T1000 (cell line): ENCODE measurements around the gene ERI3.

Experiments
- DNase-seq: peaks from one replicate; lab custom pipeline; 2025; ENCODE audit warnings: mixed read lengths; lab: John Stamatoyannopoulos, UW

ERI3 gene

DNA sequence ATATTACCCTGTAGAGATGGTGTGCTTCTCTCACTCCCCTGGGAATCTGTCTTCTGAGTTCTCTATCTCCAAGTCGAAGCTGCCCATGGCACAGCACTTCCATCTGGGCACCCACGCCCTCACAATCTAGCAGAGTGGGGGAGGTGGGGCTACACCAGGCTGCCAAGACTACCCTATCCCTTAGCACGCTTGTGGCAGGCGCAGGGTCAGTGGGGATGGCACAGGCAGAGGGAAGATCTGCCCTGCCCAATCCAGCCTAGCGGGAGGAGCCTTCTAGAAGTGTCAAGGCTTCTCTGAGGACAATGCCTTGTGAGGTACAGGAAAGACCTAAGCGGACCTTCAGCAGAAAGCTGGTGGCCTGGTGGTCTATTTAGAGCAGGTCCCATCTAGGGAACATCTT is 92.6 kb downstream of the ERI3 start:
- DNase-seq, result no peak

DNA sequence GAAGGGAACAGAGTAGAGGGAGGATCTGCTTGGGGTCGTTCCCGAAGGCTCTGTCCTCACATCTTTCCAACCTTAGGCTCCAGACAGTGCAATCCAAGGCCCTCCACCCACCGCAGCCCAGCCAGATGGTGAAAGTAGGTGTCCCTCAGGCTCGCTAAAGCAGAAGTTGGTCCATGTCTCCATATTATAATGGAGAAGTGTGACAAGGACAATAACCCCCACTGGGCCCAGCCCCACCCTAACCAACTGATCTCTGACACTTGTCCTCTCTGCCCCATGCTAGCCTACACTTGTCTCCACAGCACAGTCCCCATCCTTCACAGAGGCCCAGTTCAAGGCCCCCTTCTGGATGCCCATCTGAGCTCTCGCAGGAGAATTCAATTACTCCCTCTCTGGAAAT is 93.1 kb downstream of the ERI3 start:
- no peak for DNase-seq

DNA sequence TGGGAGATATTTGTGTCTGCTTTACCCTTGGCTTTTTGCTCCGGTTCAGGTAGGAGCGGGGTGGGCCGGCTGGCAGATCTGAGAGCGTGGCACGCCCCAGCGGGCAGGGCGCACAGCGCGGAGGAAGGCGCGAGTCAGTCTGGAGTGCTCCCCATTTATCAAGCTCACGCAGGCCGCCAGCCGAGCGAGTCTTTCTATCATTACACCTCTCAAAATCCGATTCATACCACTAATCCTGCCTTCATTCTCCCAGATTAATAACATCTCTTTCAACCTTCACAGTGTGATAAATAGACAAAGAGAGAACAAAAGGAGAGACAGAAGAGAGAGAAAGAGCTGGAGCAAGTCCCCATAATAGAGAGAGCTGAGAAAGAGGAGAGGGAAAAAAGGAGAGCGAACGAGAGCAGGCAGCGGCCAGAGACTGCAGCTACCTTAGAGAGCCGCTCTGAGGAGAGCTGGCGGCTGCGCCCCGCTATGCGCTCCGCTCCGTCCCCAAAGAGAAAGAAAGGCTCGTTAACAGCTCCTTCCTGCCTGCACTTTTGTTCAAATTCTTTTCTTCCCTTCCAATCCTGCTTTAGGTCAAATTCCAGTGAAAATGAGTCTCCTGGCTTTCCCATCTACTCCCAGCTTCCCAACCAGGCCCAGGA is 93.8 kb downstream of the ERI3 start:
- DNase-seq, result no peak

DNA sequence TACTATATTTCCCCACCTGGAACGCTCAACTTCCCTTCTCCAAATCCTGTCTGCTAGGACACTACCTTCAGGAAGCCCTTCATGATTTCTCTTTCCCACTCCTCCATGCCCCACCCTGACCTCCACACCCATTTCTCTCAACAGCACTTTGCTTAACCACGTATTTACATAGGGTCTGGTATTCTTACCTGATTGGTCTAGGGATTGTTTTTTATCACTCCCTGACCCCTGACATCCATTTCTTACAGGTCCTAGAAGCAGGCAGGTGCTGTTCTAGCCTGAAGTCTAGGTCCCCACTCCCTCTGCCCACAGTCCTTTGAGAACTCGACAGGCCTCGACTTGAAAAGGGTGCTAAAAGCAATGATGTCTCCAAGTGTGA is 94.3 kb downstream of the ERI3 start:
- DNase-seq, result no peak

DNA sequence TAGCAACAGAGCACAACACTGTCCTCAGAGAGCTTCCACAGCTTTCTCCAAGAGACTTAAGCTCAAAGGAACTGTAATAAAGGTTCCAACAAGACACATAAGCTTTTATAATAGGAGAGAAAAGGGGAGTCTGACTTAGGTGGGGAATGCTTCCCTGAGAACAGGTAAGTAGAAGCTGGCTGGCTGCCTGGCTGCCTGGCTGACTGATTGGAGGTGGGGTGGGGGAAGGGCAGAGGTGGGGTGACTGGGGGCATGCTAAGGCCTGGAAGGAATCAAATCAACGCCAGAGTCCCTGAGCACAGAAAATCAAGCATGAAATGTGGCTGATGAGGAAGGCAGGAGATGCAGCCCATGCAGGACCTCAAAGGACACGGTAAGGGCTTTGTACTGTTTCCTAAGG is 96.0 kb downstream of the ERI3 start:
- no peak for DNase-seq

DNA sequence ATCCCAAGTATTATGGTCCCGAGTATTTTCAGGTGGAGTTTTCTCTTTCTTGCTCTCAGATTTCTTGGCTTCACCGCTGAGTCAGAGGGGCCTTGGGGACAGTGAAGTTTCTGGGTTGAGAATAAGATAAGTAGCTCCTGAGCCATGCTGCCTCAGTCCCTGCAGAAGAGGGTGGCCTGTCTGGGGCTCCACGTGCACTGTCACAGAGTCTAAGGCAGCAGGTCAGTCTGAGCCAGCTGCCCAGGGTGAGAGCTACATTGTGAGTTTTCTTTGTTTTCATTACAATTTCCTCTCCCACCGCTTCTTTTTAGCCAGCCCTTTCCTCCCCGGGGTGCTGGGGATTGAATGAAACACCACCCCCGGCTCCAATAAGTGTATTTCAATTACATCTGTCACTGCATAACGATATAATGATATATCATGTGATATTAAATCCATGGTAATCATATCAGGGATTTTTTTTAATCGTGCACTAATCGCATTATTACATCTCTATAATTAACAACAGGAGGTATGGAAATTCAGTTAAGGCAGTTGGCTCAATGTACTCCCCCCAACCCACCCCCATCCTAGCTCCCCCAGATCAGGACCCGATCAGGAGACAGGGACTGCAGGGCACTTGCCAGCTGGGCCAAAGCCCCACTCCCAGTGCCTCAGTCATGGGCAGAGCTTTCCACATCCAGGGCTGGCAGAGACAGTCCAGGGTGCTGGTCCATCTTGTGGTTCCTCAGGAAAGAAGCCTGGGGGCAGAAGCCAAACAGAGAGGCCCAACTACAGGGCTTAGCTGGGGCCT is 98.1 kb downstream of the ERI3 start:
- no peak for DNase-seq

DNA sequence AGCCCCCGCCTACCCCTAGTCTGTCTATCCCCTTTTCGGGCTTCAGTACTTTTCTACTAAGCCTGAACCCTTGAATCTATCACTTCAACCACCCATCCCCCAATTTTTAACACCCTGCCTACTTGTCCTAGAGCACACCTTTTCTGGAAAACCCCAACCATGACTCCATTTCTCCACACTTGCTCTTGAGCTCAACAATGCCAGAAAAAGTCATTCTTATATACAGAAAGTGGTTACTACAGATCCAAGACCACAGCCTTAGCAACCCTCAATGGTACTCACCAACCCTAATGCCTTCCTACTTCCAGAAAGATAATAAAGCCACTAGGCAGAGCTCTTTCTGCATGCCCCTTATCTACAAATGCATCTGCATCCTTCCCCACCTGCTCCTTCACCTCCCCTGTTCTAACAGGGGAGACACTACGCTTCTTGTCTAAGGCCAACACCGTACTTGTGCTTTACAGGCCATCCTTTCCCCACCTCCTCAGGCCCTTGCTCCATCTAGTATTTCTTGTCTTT is 100.6 kb downstream of the ERI3 start:
- no peak for DNase-seq

DNA sequence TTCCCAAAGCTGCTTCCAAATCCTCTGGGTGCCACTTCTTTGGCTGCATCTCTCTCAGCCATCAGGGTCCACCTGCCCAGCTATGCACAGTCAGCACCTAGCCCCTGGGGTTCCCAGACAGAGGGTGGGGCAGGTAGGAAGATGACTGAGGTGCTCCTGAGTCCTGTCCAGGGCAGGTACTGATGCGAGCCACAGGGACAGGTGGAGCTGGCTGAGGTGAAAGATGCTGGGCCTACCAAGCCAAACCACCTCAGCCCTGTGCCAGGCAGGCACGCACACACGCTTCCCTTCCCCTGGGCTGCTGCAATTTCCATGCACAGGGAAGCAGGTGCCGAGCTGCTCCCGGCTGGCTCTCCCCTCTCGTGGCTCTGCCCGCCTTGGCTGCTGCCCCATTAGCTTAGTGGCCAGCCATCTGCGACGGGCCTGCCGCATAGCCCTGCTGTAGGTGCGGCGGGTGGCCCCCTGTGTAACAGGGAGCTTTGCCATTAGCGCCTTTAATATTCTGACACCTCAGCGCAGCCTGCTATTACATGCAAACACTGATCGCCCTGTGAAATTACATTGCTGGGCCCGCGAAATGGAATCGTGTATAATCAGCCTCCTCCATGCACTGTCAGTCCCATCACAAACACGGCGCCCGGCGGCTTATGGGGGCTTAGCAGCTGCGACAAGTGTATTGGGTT is 102.9 kb downstream of the ERI3 start:
- no peak for DNase-seq

DNA sequence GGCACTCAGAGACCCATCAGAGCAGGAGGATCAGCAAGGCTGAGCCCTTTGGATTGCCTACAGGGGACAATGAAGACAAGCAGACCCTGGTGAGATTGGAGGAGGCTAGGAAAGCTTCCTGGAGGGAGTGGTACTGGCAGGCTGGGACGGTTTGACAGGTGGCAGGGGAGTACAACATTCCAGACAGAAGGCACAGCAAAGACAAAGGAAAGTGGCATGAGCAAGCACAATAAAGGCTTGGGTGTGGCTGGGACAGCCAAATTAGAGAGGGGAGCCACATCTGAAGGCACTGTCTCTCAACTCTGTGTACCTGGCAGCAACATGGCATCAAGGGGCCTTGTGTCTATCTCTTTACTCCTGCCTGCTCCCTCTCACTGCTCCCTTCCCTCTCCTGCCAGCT is 103.6 kb downstream of the ERI3 start:
- no peak for DNase-seq

DNA sequence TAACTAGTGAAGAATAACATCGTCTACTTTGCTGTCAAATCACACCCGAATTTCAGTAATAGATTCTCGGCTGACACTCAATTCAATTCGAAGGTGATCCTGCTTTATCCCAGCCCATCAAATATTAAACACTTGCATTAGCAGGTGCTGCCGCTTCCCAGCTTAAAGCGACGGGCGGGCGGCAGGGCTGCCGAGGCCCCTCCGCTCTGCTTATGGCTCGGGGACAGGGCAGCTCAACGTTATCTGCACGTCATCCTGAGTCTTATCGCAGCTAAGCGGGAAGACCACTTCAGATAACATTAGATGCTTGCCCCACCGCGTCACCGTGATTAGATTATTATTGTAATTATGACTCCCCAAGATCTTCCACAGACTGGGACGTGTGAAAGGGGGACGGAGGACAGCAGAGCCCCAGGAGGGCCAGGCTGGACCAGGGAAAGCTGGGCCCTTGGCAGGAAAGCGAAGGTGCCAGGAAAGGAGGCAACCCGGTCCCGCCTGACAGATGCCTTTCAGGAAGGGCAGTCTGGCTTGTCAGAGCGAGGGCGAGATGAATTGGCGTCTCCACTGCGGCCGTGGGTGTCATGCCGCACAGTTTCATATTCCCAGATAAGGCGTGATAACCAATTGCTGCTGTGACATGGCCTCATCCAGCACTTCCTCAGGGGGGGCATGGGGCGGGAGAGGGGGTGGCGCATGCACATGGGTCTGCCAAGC is 104.8 kb downstream of the ERI3 start:
- DNase-seq, result no peak

DNA sequence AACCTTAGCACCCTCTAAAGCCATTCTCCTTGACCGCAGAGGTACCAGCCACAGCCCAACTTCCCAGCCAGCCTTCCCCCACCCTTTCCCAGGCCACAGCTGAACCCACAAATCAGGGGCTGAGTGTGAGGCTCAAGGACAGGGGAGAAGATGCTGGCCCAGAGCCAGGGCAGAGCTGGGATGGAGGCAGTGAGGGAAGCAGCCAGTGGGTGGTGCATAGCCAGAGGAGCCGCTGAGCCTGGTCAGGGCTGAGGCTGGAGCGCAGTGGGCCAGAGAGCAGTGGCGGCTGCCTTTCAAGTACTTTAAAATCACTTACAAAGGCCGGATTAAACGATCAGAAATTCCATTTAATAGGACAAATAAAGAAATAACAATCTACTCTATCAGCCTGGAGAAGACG is 105.5 kb downstream of the ERI3 start:
- DNase-seq, result no peak

DNA sequence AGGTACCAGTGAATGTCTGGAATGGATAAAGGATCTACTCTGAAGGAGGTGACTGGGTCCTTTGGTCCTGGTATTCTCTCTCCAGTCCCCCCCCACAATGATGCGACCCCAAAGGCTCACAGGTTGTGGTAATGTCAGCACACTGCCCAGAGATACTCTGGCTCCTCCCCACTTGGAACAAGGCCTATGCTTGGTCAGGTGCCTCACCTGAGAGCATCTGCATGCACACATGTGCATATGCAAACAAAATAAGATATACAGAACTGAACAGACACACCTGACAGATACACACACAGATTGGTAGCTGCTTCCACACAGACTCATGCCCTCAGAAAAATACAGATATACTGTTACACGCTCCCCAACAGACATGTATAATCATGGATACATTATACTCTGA is 108.3 kb downstream of the ERI3 start:
- no peak for DNase-seq

DNA sequence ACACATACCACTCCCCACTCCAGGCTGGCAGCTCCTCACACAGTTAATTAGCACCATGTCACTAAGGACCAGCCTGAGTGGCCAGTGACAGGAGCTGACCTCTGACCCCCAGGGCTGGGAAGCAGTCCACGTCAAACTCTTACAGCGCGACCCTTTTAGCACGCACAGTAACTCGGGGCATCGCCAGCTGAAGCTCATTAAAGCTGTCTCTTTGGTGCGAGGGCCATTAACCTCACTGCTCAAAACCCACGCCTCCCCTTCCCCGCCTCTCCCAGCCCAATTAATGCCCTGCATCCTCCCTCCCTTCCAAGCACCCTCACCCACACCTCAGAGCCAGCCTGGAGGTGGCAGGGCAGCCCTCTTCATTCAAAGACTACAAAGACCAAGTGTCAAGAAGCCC is 110.1 kb downstream of the ERI3 start:
- DNase-seq, result no peak

DNA sequence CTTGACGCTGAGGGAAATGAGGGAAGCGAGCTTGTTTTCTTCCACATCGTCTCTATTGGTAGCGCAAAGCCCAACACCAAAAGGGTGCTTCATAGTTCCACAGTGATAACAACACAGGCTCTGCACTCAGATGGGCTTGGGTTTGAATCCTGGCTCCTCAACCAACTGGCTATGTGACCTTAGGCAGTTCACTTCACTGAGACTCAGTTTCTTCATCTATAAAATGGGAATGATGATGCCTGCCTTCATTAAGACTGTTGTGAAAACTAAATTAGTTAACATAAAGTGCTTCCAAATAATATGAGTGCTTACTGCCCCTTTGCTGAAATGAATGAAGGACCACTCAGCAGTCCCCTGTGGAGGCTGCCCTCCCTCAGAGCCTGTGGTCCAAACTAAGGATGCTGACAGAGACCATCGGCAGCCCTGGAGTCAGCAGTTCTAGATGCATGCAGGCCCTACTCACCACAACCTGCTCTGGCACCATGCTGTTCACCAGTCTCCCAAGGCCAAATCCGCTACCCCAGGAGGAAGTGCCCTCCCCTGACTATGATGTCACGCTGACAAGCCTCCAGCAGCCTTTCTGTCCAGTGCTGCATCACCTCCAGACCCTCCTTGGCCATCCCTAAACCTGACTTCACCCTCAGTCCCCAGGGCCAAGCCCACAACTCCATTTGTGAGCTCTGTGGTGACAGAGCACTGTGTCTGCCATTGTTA is 111.1 kb downstream of the ERI3 start:
- no peak for DNase-seq

DNA sequence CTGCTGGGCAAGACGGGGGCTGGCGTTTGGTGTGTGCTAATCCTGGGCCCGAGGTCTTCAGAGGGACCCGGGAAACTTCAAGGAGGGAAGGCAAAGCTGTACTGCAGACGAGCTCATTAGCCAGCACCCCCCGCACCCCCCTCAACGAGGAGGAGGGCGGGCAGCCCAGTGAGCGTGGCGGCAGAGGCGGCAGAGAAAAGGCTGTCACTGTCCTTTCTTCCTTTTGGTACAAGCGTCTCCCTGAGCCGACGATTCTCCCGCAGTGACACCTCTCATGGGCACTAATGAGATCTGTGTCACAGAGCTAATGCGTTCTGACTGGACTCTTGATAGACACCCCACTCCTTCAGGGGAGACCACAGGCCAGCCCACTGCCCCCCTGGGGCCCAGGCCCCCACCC is 112.3 kb downstream of the ERI3 start:
- no peak for DNase-seq

DNA sequence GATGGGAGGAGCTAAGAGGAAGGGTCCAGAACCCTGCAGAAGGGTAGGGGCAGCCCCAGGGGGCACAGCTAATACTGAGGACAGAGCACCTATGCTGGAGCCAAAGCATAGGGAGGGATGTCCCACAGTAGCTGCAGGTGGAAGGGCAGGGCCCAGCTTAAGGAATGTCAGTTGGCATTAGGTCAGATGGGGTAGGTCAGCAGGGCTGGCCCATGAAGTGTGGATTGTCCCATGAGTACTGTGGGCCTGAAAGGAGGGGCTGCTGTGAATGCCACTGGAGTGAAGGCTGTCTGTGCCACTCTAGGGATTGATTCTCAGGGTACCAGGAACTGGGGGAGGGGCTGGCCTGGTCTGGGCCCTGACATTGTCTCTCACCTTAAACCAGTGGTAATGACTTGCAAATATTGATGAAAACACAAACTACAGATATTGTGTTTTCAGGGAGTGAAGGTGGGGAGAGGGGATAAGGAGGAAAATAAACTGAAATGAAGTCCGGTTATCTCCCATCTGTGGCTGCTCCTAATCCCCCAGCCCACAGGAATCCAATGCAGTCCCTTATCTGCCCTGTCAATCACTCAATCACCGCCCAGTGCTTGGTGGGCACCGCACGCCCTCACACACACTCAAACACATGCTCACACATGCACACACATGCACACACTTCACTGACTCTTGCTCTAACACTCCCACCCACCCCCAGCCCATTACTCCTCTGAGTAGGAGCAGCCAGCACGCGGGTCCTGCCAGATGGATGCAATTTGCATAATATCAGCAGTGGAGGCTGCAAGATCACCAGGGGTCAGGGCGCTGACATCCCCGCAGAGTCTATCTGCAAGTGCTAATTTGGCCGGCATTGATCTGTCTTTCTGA is 114.0 kb downstream of the ERI3 start:
- DNase-seq, result no peak

DNA sequence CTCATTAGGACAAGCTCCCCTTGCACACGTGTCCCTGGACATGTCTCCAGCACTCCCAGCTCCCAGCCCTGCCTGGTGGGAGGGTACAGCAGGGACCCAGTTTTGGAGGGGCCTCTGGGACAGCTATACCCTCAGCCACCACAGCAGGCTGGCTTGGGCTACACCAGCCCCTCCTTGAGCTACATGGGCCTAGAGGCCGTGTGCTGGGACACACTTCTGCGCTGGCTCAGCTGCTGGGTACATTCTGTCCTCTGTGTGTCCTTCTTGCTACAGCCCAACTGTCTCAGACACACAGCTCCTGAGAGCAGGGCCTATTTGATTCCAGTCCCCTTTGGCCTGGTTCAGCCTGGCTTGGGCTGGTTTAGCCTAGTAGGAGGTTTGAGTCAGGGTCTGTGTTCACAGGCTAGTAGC is 115.1 kb downstream of the ERI3 start:
- no peak for DNase-seq

DNA sequence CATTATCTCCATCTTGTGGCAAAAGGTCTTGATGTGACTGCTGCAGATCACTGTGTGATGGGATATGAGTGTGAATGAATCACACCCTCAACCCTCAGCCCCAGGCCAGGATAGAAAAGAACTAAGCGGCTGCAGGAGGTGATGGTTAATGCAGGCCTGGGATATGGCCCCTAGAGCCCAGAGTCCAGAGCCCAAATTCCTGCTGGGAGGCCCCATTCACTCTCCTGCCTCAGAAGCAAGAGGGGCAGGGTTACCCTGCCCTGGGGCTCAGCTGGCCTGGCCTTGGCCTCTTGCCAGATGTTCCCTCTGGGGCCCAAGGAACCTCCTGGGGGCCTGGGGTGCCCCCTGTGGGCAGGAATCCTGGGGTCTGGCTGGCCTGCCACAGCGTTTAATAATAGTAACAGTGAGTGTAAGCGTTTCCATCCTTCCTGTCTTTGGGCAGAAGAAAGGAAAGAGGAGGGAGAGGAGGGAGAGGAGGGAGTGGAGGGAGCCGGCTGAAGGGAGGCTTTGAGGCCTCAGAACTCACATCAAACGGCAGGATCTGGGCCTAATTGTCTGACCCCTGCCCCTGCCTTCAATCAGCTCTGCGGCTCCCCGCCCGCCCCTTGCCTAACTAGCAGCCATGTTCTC is 115.6 kb downstream of the ERI3 start:
- no peak for DNase-seq

DNA sequence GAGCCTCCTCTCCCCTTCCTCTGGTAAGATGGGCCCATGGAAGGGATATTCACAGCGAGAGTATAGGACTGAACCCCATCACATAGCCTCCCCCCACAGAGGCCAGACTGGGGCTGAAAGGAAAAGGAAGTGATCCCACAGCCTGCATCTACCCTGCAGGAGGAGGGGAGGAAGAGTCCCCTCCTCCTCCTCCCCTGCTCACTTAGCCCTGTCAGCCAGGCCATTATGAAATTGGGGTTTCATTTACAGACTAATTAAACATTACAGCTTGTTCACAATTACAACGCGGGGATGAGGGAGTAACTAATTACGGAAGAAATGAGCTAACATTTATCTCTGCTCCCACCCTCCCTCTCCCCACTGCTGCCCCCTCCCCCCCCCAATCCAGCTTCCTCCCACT is 116.4 kb downstream of the ERI3 start:
- no peak for DNase-seq

DNA sequence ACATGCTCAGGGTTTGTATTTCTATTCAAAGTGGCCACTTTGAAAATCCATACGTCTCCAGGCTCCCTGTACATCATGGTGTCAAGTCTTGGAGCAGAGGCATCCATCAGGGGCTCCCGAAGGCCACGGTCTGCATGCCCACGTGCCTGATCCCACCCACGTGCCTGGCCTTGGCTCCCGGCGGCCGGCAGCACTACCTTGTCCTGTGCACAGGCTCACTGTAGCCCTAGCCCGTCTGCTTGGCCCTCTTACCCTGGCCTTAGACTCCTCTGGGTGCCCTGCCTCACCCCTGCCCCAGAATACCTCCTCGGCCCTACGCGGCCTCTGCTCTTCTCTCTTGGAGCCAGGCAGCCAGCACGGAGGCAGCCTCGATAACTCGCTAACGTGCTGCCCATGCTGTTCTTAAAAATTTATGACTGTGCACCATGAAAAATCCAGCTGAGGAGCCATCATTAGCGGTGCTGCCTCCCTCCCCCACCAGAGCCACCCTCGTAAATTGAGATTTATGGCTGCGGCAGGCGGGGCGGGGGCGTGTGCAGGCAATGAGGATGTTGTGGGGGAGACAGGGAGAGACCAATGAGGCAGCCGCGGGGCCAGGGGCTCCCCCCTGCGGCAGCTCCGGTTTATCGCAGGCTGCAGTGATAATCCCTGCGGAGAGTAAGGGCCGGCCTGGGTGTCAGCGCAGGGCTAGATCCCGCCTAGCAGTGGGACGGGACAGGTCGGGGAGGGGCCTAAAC is 117.2 kb downstream of the ERI3 start:
- DNase-seq, result no peak
